Measurements from ENCODE around the gene LGMN.
"Not testable (repeated sequence)": the region's sequence is repeated elsewhere in the genome, so short reads cannot be mapped to it uniquely, and the experiment has no call there.

Gene LGMN

GRCh38 chr14:92759679-92760523 is 11.5 kb upstream of the LGMN start:
- DNase-seq, result no peak

- DNase-seq, result peak in 1 of 2 experiments; percentile 5
Measured at GRCh38 chr14:92759300-92759678, 10.9 kb upstream of the LGMN start.

- DNase-seq, result no peak
Measured at GRCh38 chr14:92756446-92756845, 8.0 kb upstream of the LGMN start.

GRCh38 chr14:92755495-92755894 is 7.1 kb upstream of the LGMN start:
- no peak for DNase-seq

- DNase-seq, result peak; percentile 73 to 82
Measured at GRCh38 chr14:92754966-92755365, 6.5 kb upstream of the LGMN start.

- DNase-seq, result no peak
Measured at GRCh38 chr14:92753250-92753649, 4.8 kb upstream of the LGMN start.

- DNase-seq, result no peak
Measured at GRCh38 chr14:92751819-92752218, 3.4 kb upstream of the LGMN start.

- DNase-seq, result no peak
Measured at GRCh38 chr14:92750994-92751400, 2.6 kb upstream of the LGMN start.

- not testable (repeated sequence) for DNase-seq
Measured at GRCh38 chr14:92750222-92750728, 1.8 kb upstream of the LGMN start.

GRCh38 chr14:92747701-92748258 is 647 bp downstream of the LGMN start:
- no peak for DNase-seq

GRCh38 chr14:92744198-92744597 is 4.2 kb downstream of the LGMN start:
- no peak for DNase-seq

- DNase-seq, result no peak
Measured at GRCh38 chr14:92740440-92740839, 8.0 kb downstream of the LGMN start.

- DNase-seq, result no peak
Measured at GRCh38 chr14:92737619-92738188, 10.7 kb downstream of the LGMN start.

GRCh38 chr14:92737206-92737605 is 11.2 kb downstream of the LGMN start:
- DNase-seq, result no peak

- DNase-seq, result no peak
Measured at GRCh38 chr14:92735344-92735743, 13.1 kb downstream of the LGMN start.

GRCh38 chr14:92734618-92735017 is 13.8 kb downstream of the LGMN start:
- DNase-seq, result no peak

GRCh38 chr14:92733007-92733406 is 15.4 kb downstream of the LGMN start:
- DNase-seq, result no peak

GRCh38 chr14:92731622-92732115 is 16.8 kb downstream of the LGMN start:
- no peak for DNase-seq

GRCh38 chr14:92729634-92730358 is 18.6 kb downstream of the LGMN start:
- no peak for DNase-seq

GRCh38 chr14:92728759-92729364 is 19.6 kb downstream of the LGMN start:
- DNase-seq, result peak in 1 of 2 experiments; percentile 13

- DNase-seq, result no peak
Measured at GRCh38 chr14:92726933-92727262, 21.5 kb downstream of the LGMN start.

GRCh38 chr14:92726135-92726932 is 22.1 kb downstream of the LGMN start:
- no peak for DNase-seq
